ENCODE results near the gene LRRC25.

- TF ChIP-seq CTCF (IDR thresholded peaks at IDR 0.05 in 4 of 5, conservative IDR thresholded peaks at IDR 0.05 in 1 of 5): no peak
- no peak for TF ChIP-seq POLR2A (IDR thresholded peaks at IDR 0.05)
Measured at GRCh38 chr19:18427080-18427742, 29.8 kb upstream of the LRRC25 start.
